CD4-positive, alpha-beta T cell treated with Interleukin-12 subunit alpha and Interleukin-12 subunit beta, for 1 hour (primary cell): ENCODE results near the gene MED31.
"Not testable (repeated sequence)": the region's sequence is repeated elsewhere in the genome, so short reads cannot be mapped to it uniquely, and the experiment has no call there.

Experiments
- DNase-seq: peaks from one replicate; pipeline ENCODE4 v3.0.0-alpha.2; 2020

The MED31 gene

GRCh38 chr17:6608321-6608720 is 43.1 kb downstream of the MED31 start:
- DNase-seq = no peak

GRCh38 chr17:6605142-6605541 is 46.3 kb downstream of the MED31 start:
- no peak for DNase-seq

GRCh38 chr17:6603744-6604325 is 47.6 kb downstream of the MED31 start:
- DNase-seq = no peak

GRCh38 chr17:6602141-6602540 is 49.3 kb downstream of the MED31 start:
- DNase-seq = no peak

- no peak for DNase-seq
These were observed 52.0 kb downstream of the MED31 start for GRCh38 chr17:6599364-6599763.

- no peak for DNase-seq
These were observed 53.7 kb downstream of the MED31 start for GRCh38 chr17:6597727-6598126.

- DNase-seq = no peak
These were observed 54.5 kb downstream of the MED31 start for GRCh38 chr17:6596941-6597340.

- no peak for DNase-seq
These were observed 54.9 kb downstream of the MED31 start for GRCh38 chr17:6596511-6596910.

GRCh38 chr17:6596081-6596480 is 55.3 kb downstream of the MED31 start:
- no peak for DNase-seq

- not testable (repeated sequence) for DNase-seq
These were observed 58.0 kb downstream of the MED31 start for GRCh38 chr17:6593371-6593770.
